Ishikawa (cell line): ENCODE data around the gene OSBPL9.

Source experiments
- CEBPB ChIP-seq: IDR thresholded peaks from 2 replicates; pipeline ENCODE4 v1.6.1; 2012
- CREB1 ChIP-seq: IDR thresholded peaks from 2 replicates; pipeline ENCODE4 v1.6.1; 2012; ENCODE audit warnings: low read depth
- EGR1 ChIP-seq: IDR thresholded peaks from 2 replicates; pipeline ENCODE4 v1.6.1; 2012
- EP300 ChIP-seq: IDR thresholded peaks from 2 replicates; pipeline ENCODE4 v1.6.1; 2012; ENCODE audit warnings: borderline replicate concordance
- FOXM1 ChIP-seq: IDR thresholded peaks from 2 replicates; pipeline ENCODE4 v1.6.1; 2012; ENCODE audit warnings: low read depth, borderline replicate concordance
- NFIC ChIP-seq: IDR thresholded peaks from 2 replicates; pipeline ENCODE4 v1.6.1; 2012
- RAD21 ChIP-seq: IDR thresholded peaks from 2 replicates; pipeline ENCODE4 v1.6.1; 2012; ENCODE audit warnings: low read depth
- REST ChIP-seq: IDR thresholded peaks from 2 replicates; pipeline ENCODE4 v1.6.1; 2012; ENCODE audit warnings: low read depth, mild to moderate bottlenecking
- TCF12 ChIP-seq: IDR thresholded peaks from 2 replicates; pipeline ENCODE4 v1.6.1; 2012; ENCODE audit warnings: low read depth
- TEAD4 ChIP-seq: IDR thresholded peaks from 2 replicates; pipeline ENCODE4 v1.6.1; 2012
- YY1 ChIP-seq: IDR thresholded peaks from 2 replicates; pipeline ENCODE4 v1.6.1; 2012; ENCODE audit warnings: low read depth
- TF ChIP-seq, protein P1 (sequence below): IDR thresholded peaks from 2 replicates; pipeline ENCODE4 v1.6.1; 2012

- TF ChIP-seq RAD21 (no peak), YY1 (no peak), TCF12 (no peak), CREB1 (no peak), FOXM1 (no peak), EP300 (no peak), EGR1 (no peak), REST (no peak), CEBPB (no peak), NFIC (no peak), TEAD4 (no peak)
- TF ChIP-seq, protein P1, sequence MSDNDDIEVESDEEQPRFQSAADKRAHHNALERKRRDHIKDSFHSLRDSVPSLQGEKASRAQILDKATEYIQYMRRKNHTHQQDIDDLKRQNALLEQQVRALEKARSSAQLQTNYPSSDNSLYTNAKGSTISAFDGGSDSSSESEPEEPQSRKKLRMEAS = no peak
These were observed 168.1 kb downstream of the OSBPL9 start for GRCh38 chr1:51784997-51785421.
